Islet of Langerhans (tissue), 1 donor: Measurements from ENCODE around the gene ATRN.
"Not testable (repeated sequence)": the region's sequence is repeated elsewhere in the genome, so short reads cannot be mapped to it uniquely, and the experiment has no call there.

Experiments
- FAIRE-seq: peaks from one replicate; lab custom pipeline; 2011; peaks lifted over from hg19 to GRCh38; lab: Jason Lieb, UNC

The ATRN gene

DNA sequence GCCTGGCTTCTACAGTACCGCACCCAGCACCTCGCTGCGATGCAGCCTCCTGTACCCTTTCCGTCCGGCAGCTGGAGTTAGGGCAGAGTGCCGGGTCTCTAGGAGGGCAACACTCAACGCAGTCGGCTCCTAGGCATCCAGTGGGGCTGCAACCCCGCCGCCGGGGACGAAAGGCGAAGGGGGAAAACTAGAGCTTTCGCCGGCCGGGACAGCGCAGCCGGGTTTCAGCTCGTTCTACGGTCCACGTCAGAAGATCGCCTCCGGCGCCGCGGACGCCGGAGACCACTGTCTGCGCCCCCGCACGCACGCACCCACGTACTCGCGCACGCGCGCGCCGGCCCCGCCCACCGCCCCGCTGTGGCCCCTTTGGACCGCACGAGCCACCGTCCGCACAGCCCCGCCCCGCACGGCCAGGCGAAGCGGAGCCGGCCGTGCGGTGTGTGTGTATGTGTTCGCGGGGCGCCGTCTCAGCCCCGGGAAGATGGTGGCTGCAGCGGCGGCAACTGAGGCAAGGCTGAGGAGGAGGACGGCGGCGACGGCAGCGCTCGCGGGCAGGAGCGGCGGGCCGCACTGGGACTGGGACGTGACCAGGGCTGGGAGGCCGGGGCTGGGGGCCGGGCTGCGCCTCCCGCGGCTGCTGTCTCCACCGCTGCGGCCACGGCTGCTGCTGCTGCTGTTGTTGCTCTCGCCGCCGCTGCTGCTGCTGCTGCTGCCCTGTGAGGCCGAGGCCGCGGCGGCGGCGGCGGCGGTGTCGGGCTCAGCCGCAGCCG lies at the start of gene ATRN:
TSS of gene ATRN (plus strand) at position 392 of the 770 bp plus-strand sequence. CDS start at position 482, 90 bp downstream.
- FAIRE-seq: no peak

DNA sequence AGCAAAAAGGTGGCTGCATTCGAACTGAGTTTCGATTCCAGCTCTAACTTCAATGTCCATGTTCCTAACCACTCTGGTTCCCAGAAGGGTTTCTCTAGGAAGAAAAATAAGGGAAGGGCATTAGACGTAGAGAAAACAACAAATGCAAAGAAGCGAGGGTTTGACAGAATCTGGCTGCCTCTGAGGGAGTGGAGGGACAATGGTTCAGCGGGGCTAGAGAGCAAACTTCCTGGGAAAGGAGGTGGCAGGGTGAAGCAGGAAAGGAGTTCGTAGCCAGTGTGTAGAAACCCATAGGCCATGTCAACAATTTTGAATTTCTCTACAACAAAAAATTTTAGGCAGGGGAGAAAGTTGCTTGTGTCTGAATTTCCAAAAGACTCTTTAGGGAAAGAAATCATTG lies 48.8 kb upstream of the ATRN start:
- no peak for FAIRE-seq

DNA sequence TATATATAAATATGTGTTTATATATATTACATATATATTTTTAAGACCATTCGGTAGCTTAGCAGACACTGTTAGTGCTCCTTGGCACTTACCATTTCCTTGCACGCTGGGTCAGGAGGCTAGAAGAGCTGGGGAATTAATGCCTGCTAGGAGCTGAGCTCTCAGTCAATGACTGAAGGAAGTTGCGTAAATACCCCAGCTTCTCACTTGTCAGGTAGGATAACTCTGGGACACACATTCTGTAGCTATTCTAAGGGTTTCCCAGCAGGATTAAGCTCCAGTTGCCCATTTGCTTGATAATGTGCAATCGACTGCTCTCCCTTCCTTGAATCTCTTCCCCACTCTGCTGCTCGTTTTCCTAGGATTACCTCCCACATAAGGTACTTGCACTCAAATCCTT lies 47.7 kb upstream of the ATRN start:
- FAIRE-seq: no peak

DNA sequence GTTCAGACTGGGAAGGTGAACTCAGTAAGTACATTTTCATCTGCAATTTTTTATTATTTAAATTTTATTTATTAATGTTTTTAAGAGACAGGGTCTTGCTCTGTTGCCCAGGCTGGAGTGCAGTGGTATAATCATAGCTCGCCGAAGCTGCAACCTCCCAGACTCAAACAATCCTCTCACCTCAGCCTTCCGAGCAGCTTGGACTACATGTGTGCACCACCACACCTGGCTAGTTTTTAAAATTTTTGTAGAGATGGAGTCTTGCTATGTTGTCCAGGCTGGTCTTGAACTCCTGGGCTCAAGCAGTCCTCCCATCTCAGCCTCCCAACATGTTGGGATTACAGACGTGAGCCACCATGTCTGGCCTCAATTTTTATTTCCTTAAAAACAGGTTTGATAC lies 44.1 kb upstream of the ATRN start:
- FAIRE-seq: not testable (repeated sequence)

DNA sequence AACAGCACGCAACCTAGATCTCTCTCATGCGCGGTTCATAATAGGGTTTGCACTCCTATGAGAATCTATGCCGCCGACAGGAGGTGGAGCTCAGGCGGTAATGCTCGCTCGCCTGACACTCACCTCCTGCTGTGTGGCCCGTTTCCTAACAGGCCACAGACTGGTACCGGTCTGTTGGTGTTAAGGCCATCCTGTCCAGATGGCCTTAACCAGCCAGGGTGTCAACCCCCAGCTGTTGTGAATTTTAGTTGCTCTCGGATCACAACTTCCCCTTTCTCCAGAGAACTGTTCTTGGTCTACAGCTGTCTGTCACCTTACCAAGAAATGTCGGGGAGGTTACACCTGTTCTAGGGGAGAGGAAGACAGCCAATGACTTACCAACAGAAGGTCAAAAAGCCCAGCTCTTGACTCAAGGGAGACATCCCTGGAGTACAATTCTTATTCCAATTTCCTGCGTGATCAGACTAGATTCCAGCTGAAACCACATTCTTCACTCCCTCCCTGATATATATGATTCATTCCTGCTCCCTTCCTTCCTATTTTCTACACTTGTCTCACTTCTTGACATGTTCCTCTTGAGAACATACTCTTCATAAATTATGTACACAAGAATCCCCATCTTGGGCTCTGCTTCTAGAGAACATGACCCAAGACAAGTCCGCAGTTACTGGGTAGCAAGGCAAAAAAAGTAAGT lies 40.3 kb upstream of the ATRN start:
- no peak for FAIRE-seq

DNA sequence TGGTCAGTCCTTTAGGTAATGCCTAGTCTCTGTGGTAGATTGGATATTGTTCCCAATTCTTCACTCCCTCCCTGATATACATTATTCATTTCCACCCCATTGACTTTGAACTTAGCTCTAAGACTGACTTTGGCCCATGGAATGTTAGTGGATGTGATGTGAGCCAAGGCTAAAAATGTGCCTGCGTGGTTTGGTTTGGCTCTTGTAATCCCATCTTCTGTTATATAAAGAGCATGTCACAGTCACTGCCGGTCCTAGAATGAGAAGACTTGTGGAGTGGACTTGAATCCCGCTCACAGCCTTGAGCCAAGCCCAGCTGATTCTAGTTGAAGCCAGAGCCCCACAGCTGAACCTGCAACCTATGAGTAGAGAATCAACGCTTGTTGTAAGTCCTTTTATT lies 39.7 kb upstream of the ATRN start:
- no peak for FAIRE-seq

DNA sequence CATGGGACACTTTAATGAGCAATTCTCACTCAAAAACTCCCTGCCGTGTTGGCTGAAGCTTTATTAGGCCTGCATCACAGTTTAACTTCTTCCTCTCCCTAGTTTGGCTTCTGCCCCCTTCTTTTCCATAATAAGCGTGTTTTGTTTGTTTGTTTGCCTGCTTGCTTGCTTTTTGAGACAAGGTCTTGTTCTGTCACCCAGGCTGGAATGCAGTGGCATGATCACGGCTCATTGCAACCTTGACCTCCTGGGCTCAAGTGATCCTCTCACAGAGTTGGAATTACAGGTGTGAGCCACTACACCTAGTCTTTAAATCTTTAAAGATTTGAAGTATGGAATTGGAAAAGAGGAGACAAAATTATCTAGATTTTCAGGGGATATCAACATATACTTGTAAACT lies 38.0 kb upstream of the ATRN start:
- FAIRE-seq: no peak

DNA sequence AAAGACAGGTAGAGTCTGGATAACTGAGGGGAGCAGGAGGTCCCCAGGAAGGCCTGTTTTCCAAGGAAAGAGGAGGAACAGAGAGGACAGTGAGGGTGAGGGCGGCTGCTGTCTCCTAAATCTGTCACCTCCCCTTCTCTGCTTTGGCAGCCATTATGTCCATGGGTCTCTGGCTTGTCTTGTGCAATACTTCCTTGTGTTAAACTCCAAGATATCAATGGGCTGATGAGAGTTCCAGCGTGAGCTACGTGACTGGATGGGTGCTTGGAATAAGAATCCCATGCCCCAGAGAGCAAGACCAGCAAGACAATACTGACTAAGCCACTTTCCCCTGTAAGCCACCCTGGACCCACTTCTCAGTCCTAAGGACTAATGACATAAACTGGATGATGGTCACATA lies 37.1 kb upstream of the ATRN start:
- FAIRE-seq: no peak

DNA sequence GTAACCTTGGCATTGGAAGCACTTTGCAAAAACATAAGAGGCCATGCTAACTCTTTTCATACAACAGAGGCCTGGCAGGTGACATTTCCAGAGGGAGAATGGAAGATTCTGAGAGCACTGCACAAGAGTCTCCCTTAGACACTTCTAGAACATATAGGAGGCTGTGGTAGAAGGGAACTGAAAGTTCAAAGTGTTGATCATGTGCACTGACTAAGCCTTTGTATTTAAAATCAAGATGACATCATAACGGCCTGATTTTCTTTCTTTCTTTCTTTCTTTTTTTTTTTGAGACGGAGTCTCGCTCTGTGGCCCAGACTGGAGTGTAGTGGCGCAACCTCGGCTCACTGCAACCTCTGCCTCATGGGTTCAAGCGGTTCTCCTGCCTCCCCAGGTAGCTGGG lies 36.6 kb upstream of the ATRN start:
- FAIRE-seq: no peak

DNA sequence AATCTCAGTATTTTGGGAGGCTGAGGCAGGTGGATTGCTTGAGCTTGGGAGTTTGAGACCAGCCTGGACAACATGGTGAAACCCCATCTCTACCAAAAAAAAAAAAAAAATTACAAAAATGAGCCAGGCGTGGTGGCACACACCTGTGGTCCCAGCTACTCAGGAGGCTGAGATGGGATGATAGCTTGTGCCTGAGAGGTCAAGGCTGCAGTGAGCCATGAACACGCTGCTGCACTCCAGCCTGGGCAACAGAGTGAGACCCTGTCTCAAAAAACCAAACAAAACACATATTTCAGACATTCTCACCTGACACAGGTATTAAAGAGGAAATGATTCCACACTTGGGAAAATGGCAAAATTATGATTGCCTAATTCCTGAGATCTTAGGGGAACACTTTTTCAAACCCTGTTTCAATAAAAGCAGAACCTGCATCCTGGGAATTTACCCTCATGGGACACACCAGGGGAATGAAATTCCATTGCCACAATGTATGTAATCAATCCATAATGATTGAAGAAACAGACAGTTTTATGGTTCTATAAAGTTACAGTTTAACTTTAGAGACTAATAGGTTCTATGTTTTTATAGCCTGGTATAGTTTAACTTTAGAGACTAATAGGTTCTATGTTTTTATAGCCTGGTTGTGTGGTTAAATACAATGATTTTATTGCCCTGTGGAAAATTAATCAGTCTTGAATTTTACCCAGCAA lies 33.8 kb upstream of the ATRN start:
- no peak for FAIRE-seq

DNA sequence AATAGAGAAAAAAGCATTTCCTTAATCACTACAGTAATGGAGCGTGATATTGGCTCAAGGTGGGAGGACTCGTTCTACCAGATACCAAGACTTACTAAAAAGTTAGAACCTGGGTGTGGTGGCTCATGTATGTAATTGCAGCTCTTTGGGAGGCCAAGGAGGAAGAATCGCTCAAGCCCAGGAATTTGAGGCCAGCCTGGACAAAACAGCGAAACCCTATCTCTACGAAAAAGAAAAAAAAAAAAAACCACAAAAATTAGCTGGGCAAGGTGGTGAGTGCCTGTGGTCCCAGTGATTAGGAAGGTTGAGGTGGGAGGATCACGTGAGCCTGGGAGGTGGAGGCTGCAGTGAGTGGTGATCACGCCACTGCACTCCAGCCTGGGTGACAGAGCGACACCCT lies 24.0 kb upstream of the ATRN start:
- no peak for FAIRE-seq

DNA sequence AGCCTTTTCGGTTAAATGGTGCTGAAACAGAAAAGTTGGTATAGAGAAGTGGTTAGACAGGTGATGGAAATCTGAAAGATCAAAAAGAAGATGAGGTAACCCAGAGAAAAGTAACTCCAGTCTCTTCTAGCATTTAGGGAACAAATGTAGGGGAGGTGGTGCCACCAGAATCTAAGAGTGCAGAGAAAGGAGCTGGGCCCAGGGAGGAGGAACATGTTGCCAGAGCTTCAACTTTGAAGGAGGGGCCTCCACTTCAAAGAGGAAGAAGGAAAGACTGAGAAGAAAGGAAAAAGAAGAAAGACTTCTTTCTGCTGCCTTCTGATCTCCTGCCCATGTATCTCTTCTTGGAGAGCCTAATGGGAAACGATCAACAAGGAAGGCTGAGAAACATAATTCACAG lies 23.5 kb upstream of the ATRN start:
- no peak for FAIRE-seq

DNA sequence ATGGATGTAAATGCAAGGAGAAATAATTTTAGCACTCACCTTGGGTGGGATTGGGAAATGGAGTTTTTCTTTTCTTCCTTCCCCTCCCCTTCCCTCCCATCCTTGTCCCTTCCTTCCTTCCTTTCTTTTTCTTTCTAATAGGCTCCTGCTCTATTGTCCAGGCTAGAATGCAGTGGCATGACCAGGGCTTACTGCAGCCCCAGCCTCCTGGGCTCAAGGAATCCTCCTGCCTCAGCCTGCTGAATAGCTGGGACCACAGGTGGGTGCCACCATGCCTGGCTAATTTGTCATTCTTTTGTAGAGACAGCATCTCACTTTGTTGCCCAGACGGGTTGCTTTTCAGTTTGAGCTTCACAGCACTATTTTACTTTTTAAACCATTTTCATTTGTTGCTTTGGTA lies 21.5 kb upstream of the ATRN start:
- no peak for FAIRE-seq

DNA sequence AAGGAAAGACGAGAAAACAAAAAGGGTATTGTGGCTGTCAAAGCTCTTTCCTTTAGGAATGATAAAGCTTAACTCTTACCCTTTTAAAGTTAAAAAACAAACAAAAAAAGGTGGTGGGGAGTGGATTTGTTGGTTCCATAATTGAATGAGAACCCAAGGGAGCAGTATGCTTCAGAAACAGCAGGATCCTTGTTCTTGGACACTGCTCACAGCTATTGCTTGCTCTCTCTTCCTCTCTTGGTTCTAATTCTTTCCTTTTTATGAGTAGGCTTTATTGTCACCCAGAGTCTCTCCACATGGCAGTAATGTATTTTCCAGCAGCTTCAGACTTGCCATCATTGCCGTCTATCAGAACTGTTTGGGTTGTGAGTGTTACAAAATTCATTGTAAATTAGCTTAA lies 18.7 kb upstream of the ATRN start:
- no peak for FAIRE-seq

DNA sequence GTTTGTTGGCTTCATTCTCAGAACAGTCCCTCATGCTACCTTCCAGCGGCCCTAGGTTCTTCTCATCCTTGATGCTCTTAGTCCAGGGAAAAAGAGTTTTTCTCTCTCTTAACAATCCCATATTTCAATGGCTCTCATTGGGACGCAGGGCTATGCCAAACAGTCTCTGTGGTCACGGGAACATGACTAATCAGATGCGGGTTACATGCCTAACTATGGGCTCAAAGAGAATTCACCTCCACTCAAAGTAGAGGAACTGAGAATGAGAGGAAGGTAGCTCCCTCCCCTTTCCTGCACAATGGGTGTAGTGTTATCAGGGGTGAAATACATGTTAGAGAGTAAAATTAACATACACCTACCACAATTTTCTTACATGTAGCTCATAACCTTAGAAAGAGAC lies 18.1 kb upstream of the ATRN start:
- FAIRE-seq: no peak

DNA sequence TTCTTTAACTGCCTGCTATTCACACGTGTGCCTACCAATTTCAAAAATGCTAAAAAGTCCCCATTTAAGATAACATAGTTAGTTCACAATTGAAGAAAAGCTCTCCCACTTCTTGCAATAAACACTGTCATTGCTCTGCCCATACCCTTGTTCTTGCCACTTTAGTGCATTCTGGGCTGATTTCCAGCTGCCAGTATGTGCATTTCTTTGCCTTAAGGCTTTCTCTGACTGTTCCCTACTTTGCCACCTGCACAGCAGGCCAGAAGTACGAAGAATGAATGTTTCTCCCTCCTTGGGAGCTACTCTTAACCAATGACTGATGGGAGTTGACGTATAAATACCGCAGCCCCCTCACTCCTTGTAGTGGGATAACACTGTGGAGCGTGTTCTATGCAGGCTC lies 16.0 kb upstream of the ATRN start:
- FAIRE-seq: no peak

DNA sequence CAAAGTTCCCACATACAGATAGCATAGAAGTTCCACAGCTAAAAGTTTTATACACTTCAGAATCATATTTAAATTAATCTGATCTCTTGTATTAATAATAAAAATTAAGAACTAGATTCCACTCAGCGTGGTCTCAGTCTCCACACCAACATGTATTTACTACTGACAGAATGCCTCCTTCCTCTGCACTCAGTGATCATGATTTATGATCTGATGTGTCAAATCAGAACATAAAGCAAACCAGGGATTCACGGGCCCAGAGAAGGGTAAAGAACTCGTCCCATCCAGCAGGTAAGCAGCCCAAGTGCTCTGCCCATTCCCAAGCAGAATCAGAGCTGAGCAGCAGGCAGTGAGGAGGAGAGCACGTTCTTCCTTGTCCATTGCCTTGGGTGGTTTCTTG lies 14.2 kb upstream of the ATRN start:
- FAIRE-seq: no peak

DNA sequence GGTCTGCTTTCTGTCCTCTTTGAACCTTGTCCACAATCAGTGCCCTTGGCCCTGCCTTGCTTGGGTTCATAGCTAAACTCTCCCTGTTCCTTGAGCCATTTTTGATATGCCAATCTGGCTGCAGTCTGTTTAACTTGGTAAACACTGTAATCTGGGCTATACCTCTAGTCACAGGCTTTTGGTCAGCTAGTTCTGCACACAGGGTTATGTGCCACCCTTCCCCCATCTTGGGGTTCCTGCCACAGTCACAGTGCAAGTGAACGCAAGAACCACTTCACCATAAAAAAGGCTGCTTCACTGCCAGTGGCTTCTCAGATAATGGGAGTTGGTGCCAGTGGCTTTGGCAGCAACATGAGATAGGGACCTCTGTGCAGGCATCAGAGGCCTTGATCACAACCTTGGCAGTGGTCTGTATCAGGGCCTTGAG lies 10.9 kb upstream of the ATRN start:
- FAIRE-seq: no peak

DNA sequence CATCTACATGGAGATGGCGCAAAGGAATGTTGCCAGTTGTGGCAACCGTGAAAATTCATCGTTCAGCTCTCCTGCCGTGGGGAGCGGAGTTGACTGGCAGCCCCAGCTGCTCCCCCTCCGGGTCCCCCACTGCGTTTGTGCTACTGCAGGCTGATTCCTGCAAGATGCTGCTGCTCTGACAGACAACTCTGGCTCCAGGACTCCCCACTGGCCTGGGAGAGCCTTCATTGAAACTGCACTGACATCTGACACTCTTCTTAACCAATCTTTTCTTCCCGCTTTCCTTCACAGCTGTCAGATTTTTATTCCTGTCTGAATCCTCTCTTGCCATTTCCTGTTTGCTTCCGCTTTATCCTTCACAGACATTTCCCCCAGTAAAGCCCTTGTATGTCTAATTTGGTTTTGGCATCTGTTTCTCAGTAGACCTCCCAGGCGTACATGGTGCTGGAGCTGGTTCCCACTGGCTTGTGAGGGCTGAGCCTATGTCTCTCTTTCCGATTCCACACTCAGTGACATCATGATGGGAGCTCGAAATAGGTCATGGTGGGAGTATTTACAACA lies 9.5 kb upstream of the ATRN start:
- no peak for FAIRE-seq

DNA sequence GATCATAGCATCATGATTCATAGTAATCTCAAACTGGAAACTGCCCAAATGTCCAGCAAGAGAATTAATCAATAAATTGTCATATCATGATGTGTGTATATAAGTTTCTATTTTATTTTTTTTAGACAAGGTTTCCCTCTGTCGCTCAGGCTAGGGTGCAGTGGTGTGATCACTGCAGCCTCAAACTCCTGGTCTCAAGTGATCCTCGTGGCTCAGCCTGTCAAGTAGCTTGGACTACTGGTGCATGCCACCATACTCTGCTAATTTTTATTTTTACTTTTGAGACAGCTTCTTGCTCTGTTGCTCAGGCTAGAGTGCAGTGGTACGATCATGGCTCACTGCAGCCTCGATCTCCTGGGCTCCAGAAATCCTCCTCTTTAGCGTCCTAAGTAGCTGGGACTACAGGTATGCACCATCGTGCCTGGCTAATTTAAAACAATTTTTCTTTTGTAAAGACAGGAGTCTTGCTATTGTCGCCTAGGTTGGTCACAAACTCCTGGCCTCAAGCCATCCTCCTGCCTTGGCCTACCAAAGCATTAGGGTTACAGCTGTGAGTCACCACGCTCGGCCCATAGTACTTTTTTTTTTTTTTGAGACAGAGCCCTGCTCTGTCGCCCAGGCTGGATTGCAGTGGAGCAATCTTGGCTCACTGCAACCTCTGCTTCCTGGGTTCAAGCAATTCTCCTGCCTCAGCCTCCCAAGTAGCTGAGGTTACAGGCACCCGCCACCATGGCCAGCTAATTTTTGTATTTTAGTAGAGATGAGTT lies 8.7 kb upstream of the ATRN start:
- no peak for FAIRE-seq

DNA sequence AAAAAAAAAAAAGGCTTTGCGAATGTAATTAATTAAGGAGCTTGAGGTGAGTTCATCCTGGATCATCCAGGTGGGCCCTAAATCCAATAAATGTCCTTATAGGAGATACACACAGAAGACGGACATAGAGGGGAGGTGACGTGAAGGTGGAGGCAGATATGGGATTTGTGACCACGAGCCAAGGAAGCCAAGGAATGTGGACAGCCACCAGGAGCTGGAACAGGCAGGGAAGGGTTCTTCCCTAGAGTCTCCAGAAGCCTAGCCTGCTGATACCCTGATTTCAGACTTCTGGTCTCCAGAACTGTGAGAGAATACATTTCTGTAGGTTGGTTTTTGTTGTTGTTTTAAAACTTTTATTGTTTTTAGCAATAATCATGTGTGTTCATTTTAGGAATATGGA lies 6.7 kb upstream of the ATRN start:
- FAIRE-seq: no peak

DNA sequence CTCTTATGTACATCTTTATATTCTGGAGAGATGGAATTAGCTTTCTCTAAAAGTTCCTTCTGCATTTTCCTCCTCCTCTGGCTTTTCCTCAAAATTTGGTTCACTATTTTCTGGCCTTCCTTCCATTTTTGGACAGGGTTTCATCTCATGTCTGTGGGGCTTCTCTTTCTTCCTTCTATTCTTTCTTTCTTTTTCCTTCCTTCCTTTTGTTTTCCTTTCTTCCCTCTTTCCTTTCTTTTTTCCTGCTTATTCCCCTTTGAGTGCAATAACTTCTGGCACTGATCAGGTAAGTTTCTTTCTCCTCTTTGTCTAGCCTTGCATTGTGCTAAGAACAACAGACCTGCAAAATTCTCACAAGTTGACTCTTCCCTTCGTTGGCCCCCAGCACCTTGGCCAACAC lies 5.5 kb upstream of the ATRN start:
- FAIRE-seq: no peak
